Osteoblast (primary cell): ENCODE results near the gene SOD2. TPM values are rescaled to one million over a fixed set of nuclear protein-coding genes. Genes with fewer than 3 reads are reported as not detected.
"Not testable (repeated sequence)": the region's sequence is repeated elsewhere in the genome, so short reads cannot be mapped to it uniquely, and the experiment has no call there.

ENCODE experiments used
- DNase-seq: peaks from one replicate; pipeline ENCODE4 v3.0.0; 2011; ENCODE audit warnings: low spot score, mixed read lengths; ENCODE audit not compliant: insufficient read length; ENCODE audit errors: missing footprints
- H2AFZ ChIP-seq: 2 replicates; pipeline ENCODE4 v1.6.0; 2011; ENCODE audit warnings: mild to moderate bottlenecking, low read length
- H3K27ac ChIP-seq: 2 replicates; pipeline ENCODE4 v1.5.1; 2011; ENCODE audit warnings: mild to moderate bottlenecking, low read depth, low read length, moderate library complexity
- H3K27me3 ChIP-seq: 2 replicates; pipeline ENCODE4 v1.6.0; 2012; ENCODE audit warnings: mild to moderate bottlenecking, control low read depth, inconsistent platforms, low read length, moderate library complexity; ENCODE audit not compliant: insufficient read depth
- H3K36me3 ChIP-seq: 2 replicates; pipeline ENCODE4 v1.5.1; 2011; ENCODE audit warnings: mild to moderate bottlenecking, low read length, control low read depth, moderate library complexity; ENCODE audit not compliant: insufficient read depth
- H3K4me1 ChIP-seq: 2 replicates; pipeline ENCODE4 v1.5.1; 2011; ENCODE audit warnings: mild to moderate bottlenecking, low read length, control low read depth, moderate library complexity; ENCODE audit not compliant: insufficient read depth
- H3K4me2 ChIP-seq: 2 replicates; pipeline ENCODE4 v1.6.0; 2011; ENCODE audit warnings: mild to moderate bottlenecking, low read length; ENCODE audit not compliant: insufficient read depth
- H3K4me3 ChIP-seq: fragments of 200-600 bp; sonication (generic); 3 replicates; pipeline ENCODE4 v1.5.1; 2012; ENCODE audit warnings: mild to moderate bottlenecking, low read length, inconsistent platforms; ENCODE audit not compliant: insufficient read depth
- H3K79me2 ChIP-seq: 2 replicates; pipeline ENCODE4 v1.6.0; 2012; ENCODE audit warnings: mild to moderate bottlenecking, low read length, control low read depth, inconsistent platforms; ENCODE audit not compliant: insufficient read depth
- H3K9me3 ChIP-seq: 2 replicates; pipeline ENCODE4 v1.5.1; 2011; ENCODE audit warnings: low read depth, low read length, control low read depth
- H4K20me1 ChIP-seq: 2 replicates; pipeline ENCODE4 v1.6.0; 2012; ENCODE audit warnings: mild to moderate bottlenecking, low read length, control low read depth; ENCODE audit not compliant: insufficient read depth
- total RNA-seq: library from RNA; depleted of rRNA; stranded (reverse); fragments of >200 nt; gene quantifications from 2 replicates; pipeline ENCODE4 v1.2.3, GENCODE V29; 2012
- TF ChIP-seq, protein P1 (sequence below): IDR thresholded peaks from 2 replicates; pipeline ENCODE4 v1.5.1; 2011; ENCODE audit warnings: mild to moderate bottlenecking, low read depth, low read length, moderate library complexity; ENCODE audit errors: extremely low read depth

Gene SOD2
- total RNA-seq, 1 donor = 544 TPM

DNA sequence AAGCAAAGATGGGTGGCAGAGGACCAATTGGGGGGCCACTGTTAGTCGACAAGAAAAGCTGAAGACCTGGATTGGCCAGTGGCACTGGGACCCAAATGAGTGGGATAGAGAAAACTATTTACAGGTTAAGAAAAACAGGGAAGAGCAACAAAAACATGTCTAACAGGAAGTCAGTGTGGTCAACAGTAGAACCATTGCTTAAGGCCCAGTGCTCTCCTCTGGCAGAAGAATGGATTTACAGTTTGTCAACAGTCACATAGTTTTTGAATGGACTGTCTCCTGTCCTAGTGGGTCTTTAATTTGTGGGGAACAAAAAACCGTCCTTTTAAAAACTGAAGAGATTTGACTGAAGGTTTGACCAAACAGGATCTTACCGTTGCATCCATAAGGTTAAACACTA, 22.1 kb upstream of the SOD2 start:
- DNase-seq = no peak
- H3K27me3 ChIP-seq = no peaks in the 10 kb centered on the region
- H3K9me3 ChIP-seq = no peaks in the 10 kb centered on the region
- H3K4me3 ChIP-seq = no peak overlapping the region
- no peaks in the 10 kb centered on the region for H4K20me1 ChIP-seq
- H3K4me1 ChIP-seq = peaks cover 20% of the 10 kb centered on the region
- no peak overlapping the region for H2AFZ ChIP-seq
- H3K4me2 ChIP-seq = no peak overlapping the region
- H3K27ac ChIP-seq = no peak overlapping the region
- H3K79me2 ChIP-seq = peaks cover 58% of the 10 kb centered on the region
- TF ChIP-seq, protein P1, sequence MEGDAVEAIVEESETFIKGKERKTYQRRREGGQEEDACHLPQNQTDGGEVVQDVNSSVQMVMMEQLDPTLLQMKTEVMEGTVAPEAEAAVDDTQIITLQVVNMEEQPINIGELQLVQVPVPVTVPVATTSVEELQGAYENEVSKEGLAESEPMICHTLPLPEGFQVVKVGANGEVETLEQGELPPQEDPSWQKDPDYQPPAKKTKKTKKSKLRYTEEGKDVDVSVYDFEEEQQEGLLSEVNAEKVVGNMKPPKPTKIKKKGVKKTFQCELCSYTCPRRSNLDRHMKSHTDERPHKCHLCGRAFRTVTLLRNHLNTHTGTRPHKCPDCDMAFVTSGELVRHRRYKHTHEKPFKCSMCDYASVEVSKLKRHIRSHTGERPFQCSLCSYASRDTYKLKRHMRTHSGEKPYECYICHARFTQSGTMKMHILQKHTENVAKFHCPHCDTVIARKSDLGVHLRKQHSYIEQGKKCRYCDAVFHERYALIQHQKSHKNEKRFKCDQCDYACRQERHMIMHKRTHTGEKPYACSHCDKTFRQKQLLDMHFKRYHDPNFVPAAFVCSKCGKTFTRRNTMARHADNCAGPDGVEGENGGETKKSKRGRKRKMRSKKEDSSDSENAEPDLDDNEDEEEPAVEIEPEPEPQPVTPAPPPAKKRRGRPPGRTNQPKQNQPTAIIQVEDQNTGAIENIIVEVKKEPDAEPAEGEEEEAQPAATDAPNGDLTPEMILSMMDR = no peak
- peaks cover 5% of the 10 kb centered on the region for H3K36me3 ChIP-seq

DNA sequence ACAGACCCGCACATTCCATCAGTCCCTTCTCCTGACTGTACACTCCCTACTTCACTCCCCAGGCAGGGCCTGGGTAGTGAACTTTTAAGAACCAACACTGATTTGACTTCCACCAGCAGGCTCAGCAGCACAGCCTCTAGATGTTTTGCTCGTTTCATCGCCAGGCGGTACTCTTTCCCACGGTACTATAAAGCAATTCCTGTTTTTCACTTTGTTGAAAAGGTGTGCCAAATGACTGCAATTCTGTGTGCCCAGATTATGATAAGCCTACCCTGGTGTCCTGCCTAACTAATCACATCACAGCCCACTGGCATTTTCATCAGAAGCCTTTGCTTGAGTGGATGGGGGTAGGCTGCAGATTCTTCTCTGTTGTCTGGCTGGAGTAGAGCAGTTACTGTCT, 21.4 kb upstream of the SOD2 start:
- Histone ChIP-seq H3K4me1 (peaks cover 20% of the 10 kb centered on the region), H2AFZ (no peak overlapping the region), H3K4me3 (no peak overlapping the region), H3K27me3 (no peaks in the 10 kb centered on the region), H3K36me3 (peaks cover 5% of the 10 kb centered on the region), H3K27ac (no peak overlapping the region), H3K4me2 (no peak overlapping the region), H3K79me2 (peaks cover 57% of the 10 kb centered on the region), H3K9me3 (no peaks in the 10 kb centered on the region), H4K20me1 (no peaks in the 10 kb centered on the region)
- DNase-seq = no peak
- TF ChIP-seq, protein P1 = no peak

DNA sequence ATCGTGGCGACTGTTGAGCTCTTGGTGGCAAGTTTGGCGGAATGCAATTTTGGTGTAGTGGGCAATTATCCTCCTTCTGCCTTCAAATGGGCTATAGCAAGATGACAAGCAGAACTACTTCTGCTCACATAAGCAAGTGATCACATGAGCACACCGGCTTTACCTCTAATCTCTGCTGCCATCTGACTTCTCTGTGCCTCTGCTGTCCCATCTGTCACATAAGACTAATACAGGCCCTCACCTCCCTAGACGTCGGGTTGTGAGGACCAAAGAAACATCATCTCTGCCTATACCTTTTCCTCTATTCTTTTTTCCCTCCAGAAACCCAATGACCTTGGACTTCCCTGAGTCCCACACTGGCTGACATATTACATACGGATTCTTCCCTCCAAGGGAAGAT, 20.9 kb upstream of the SOD2 start:
- TF ChIP-seq, protein P1 = no peak
- H3K27ac ChIP-seq = no peak overlapping the region
- H3K27me3 ChIP-seq = no peaks in the 10 kb centered on the region
- H3K79me2 ChIP-seq = peaks cover 53% of the 10 kb centered on the region
- H3K4me2 ChIP-seq = no peak overlapping the region
- no peak for DNase-seq
- no peak overlapping the region for H3K4me3 ChIP-seq
- H4K20me1 ChIP-seq = no peaks in the 10 kb centered on the region
- no peaks in the 10 kb centered on the region for H3K9me3 ChIP-seq
- H3K4me1 ChIP-seq = peaks cover 20% of the 10 kb centered on the region
- H2AFZ ChIP-seq = no peak overlapping the region
- H3K36me3 ChIP-seq = peaks cover 5% of the 10 kb centered on the region

DNA sequence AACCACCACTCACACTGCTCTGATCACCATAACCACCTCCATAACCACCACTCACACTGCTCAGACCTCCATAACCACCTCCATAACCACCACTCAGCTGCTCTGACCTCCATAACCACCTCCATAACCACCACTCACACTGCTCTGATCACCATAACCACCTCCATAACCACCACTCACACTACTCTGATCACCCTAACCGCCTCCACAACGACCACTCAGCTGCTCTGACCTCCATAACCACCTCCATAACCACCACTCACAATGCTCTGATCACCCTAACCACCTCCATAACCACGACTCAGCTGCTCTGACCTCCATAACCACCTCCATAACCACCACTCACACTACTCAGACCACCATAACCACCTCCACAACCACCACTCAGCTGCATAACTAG, 19.3 kb upstream of the SOD2 start:
- not testable (repeated sequence) for H3K4me3 ChIP-seq, H3K27me3 ChIP-seq, H3K27ac ChIP-seq, H3K9me3 ChIP-seq, H3K4me2 ChIP-seq, H2AFZ ChIP-seq, H3K36me3 ChIP-seq, DNase-seq, H4K20me1 ChIP-seq
- Histone ChIP-seq H3K79me2 (peaks cover 44% of the 10 kb centered on the region), H3K4me1 (peaks cover 17% of the 10 kb centered on the region)

DNA sequence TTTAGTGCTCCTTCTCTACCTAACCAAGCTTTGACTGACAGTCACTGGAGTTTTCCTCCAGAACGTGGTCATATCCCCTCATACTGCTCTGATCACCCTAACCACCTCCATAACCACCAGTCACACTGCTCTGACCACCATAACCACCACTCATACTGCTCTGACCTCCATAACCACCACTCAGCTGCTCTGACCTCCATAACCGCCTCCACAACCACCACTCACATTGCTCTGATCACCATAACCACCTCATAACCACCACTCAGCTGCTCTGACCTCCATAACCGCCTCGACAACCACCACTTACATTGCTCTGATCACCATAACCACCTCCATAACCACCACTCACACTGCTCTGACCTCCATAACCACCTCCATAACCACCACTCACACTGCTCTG, 17.6 kb upstream of the SOD2 start:
- not testable (repeated sequence) for H3K27me3 ChIP-seq, H3K4me2 ChIP-seq

More for the DNA sequence above, 17.6 kb upstream of the SOD2 start:
- H3K36me3 ChIP-seq, H4K20me1 ChIP-seq, H3K9me3 ChIP-seq, DNase-seq, H3K4me1 ChIP-seq, H3K4me3 ChIP-seq, H2AFZ ChIP-seq, H3K27ac ChIP-seq: not testable (repeated sequence)
- peaks cover 44% of the 10 kb centered on the region for H3K79me2 ChIP-seq
